AG04450 (cell line): ENCODE measurements around the gene KANSL3. TPM values are rescaled to one million over a fixed set of nuclear protein-coding genes. Genes with fewer than 3 reads are reported as not detected.

ENCODE experiments used
- CTCF ChIA-PET: fragments of 300-600, 350-600 bp; formaldehyde crosslinking; extraction: SDS; loops from one replicate; lab custom pipeline; 2022; ENCODE audit warnings: antibody characterized with exemption, inconsistent platforms; lab: Charles Lee
- POLR2A ChIA-PET: fragments of 350-600 bp; formaldehyde crosslinking; extraction: SDS; loops from one replicate; lab custom pipeline; 2021; ENCODE audit warnings: antibody characterized with exemption, inconsistent platforms; lab: Yijun Ruan, JAX
- DNase-seq: peaks from one replicate; pipeline ENCODE4 v3.0.0-alpha.2; 2011; ENCODE audit warnings: low read depth, low spot score
- H3K27ac ChIP-seq: one replicate; pipeline ENCODE4 v1.5.1; 2012; ENCODE audit warnings: low read depth, low read length, control low read depth
- H3K27me3 ChIP-seq: one replicate; pipeline ENCODE4 v1.6.0; 2012; ENCODE audit warnings: low read length; ENCODE audit not compliant: control insufficient read depth, insufficient read depth
- H3K4me3 ChIP-seq: 2 replicates; pipeline ENCODE4 v1.5.1; 2011; ENCODE audit warnings: mild to moderate bottlenecking, low read depth, low read length, control low read depth
- H3K9me3 ChIP-seq: 2 replicates; pipeline ENCODE4 v1.5.1; 2012; ENCODE audit warnings: low read length; ENCODE audit not compliant: control insufficient read depth, insufficient read depth
- polyA minus RNA-seq: library from RNA; depleted of rRNA, polyadenylated mRNA; stranded (reverse); fragments of >200 nt; gene quantifications from 2 replicates; pipeline ENCODE4 v1.2.3, GENCODE V29; 2011; rRNA and poly(A)+ RNA removed
- polyA plus RNA-seq: library from polyadenylated mRNA; depleted of rRNA; stranded (reverse); fragments of >200 nt; gene quantifications from 2 replicates; pipeline ENCODE4 v1.2.3, GENCODE V29; 2011; rRNA removed
- TF ChIP-seq, protein P1 (sequence below): IDR thresholded peaks from 2 replicates; pipeline ENCODE4 v1.5.1; 2011; ENCODE audit warnings: low read depth, low read length, control low read depth, inconsistent platforms

The KANSL3 gene
- 17.1 and 22.7 TPM in 2 replicates for polyA plus RNA-seq
- polyA minus RNA-seq: 49.3 and 78.3 TPM in 2 replicates

DNA sequence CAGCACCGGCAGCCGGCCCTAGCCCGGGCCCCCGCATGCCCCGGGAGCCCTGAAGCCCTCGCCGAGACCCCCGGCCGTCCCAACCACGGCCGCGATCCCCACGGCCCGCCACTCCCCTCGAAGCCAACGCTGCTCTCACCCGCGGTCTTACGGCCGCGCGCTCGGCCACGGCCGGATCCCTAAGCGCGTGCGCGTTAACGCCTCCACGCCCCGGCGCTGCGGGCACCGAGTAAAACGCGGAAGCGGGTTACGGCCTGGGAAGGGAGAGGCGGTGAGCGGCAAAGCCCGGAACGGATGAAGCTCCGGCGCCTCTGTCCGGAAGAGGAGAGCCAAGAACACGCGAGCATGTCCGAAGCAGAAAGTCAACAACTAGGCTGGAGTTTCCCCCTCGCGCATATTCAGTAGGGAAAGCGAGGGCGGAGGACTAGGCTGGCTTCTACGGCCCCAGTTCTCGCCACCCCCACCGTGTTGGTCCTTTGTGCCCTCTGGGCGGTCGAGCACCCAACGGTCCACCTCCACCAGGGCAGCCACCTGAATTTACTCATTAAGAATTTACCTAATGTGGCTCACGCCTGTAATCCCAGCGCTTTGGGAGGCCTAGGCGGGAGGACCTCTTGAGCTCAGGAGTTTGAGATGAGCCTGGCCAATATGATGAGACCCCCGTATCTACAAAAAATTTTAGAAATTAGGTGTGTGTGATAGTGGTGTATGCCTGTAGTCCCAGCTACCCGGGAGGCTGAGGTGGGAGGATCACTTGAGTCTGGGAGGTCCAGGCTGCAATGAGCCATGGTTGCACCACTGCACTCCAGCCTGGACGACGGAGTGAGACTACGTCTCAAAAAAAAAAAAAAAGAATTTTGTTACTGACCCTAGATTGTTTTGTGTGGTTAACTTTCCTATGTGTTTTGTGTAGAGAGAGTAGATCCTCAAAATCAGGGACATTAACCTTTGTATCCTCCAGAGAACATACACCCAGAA lies at the start of gene KANSL3:
Gene KANSL3 (minus strand): TSS at position 169 of the 978 bp plus-strand sequence. CDS start 1,177 bp downstream, outside the sequence.
- TF ChIP-seq, protein P1, sequence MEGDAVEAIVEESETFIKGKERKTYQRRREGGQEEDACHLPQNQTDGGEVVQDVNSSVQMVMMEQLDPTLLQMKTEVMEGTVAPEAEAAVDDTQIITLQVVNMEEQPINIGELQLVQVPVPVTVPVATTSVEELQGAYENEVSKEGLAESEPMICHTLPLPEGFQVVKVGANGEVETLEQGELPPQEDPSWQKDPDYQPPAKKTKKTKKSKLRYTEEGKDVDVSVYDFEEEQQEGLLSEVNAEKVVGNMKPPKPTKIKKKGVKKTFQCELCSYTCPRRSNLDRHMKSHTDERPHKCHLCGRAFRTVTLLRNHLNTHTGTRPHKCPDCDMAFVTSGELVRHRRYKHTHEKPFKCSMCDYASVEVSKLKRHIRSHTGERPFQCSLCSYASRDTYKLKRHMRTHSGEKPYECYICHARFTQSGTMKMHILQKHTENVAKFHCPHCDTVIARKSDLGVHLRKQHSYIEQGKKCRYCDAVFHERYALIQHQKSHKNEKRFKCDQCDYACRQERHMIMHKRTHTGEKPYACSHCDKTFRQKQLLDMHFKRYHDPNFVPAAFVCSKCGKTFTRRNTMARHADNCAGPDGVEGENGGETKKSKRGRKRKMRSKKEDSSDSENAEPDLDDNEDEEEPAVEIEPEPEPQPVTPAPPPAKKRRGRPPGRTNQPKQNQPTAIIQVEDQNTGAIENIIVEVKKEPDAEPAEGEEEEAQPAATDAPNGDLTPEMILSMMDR: no peak
- POLR2A ChIA-PET: interaction anchor here (0.7 to 2.7 kb wide), 3 partner anchors 18 to 122 kb away, joined by 3 to 21 read pairs (median 3); partner anchors contain the start of gene CNNM4
- no peaks in the 10 kb centered on the region for H3K9me3 ChIP-seq
- H3K27me3 ChIP-seq: no peaks in the 10 kb centered on the region
- peak within 1 kb of the TSS; percentile 85 for H3K27ac ChIP-seq
- peak; percentile 87 for DNase-seq
- peak within 1 kb of the TSS; percentile 80 for H3K4me3 ChIP-seq
- CTCF ChIA-PET: no interaction called here

- H3K27ac ChIP-seq: no peak overlapping the region
- no peak overlapping the region for H3K4me3 ChIP-seq
- POLR2A ChIA-PET: no interaction called here
- TF ChIP-seq, protein P1: no peak
- CTCF ChIA-PET: no interaction called here
- peaks cover 13% of the 10 kb centered on the region for H3K27me3 ChIP-seq
- no peaks in the 10 kb centered on the region for H3K9me3 ChIP-seq
- DNase-seq: no peak
These were observed 49.2 kb upstream of the KANSL3 start for GRCh38 chr2:96687266-96687665.

- H3K9me3 ChIP-seq: no peaks in the 10 kb centered on the region
- ChIA-PET CTCF (interaction anchor here (0.6 kb wide), 2 partner anchors 28 to 76 kb away, joined by 3 read pairs; no protein-coding TSS in a partner anchor), POLR2A (no interaction called here)
- no peak for DNase-seq
- TF ChIP-seq, protein P1: peak; percentile 1; the same call in 1 of the 2 replicates
- H3K4me3 ChIP-seq: no peak overlapping the region
- H3K27me3 ChIP-seq: peaks cover 13% of the 10 kb centered on the region
- H3K27ac ChIP-seq: no peak overlapping the region
These were observed 47.7 kb upstream of the KANSL3 start for GRCh38 chr2:96685577-96686459.

DNA sequence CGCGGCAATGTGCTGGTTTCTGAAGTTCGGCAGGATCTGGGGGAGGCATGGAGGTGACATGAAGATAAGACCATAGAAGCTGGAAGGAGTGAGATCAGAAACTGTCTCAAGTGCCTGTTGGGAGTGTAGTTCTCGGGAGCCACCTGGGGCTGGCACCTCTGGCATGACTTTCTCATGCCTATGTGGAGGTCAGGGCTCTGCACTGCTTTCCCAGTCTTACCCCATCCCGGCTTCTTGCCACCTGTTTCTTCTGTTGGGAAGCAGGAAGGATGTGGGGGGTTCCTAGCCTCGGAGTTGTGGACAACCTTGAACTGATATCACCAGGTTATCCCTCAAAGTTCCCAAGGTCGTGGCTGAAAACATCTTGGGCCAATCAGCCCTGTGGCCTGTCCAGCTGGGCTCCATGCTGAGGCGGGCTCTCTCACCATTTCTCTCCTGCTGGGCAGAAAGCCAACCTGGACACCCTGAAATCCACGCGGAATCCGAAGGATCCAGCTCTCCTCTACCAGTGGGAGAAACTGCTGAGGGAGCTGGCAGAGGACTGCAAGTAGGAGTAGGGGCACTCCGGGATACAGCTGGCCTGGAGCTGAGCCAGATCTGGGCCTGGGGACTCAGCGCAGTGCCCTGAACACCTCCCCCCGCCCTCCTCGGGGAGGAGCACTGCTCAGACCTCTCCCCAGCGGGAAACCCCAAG lies 46.9 kb upstream of the KANSL3 start:
- no peak overlapping the region for H3K27ac ChIP-seq
- peaks cover 15% of the 10 kb centered on the region for H3K27me3 ChIP-seq
- TF ChIP-seq, protein P1: no peak
- H3K9me3 ChIP-seq: no peaks in the 10 kb centered on the region
- ChIA-PET POLR2A (no interaction called here), CTCF (no interaction called here)
- DNase-seq: no peak
- H3K4me3 ChIP-seq: no peak overlapping the region
